GM12874 (cell line): Measurements from ENCODE around the gene SLC66A2.

Experiments used
- CTCF ChIP-seq: IDR thresholded peaks from 2 replicates; pipeline ENCODE4 v1.5.1; 2011; ENCODE audit warnings: low read depth, mild to moderate bottlenecking, control low read depth, low read length, moderate library complexity; ENCODE audit not compliant: insufficient read depth

The SLC66A2 gene

GRCh38 chr18:79916546-79917168, 34.8 kb downstream of the SLC66A2 start:
- no peak for TF ChIP-seq CTCF

GRCh38 chr18:79916128-79916494, 35.3 kb downstream of the SLC66A2 start:
- TF ChIP-seq CTCF = no peak

- no peak for TF ChIP-seq CTCF
Measured at GRCh38 chr18:79915161-79916127, 36.0 kb downstream of the SLC66A2 start.

DNA sequence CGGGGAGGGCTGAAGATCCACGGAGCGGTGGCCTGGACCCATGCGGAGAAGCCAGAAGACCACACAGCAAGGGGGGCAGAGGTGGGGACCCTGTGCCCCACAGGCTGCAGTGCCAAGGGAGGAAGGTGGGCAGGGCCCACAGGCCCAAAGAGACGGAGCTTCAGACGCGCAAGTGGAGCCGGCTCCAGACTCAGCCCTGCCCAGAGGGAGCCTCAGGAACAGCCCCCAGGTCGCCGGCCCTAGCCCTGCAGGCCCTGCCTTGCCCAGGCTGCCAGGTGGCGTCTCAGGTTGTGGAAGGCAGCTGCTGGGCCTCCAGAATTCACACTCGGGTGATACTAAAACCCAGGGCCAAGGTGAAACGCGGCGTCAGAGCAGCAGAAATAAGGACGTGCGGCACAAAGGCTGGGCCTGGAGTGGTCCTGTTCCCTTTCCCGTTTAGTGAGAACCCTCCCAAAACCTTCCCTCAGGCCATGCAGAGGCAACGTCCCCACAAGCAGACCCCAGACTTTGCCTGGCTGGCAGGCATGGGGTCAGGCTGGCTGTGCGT, 36.8 kb downstream of the SLC66A2 start:
- no peak for TF ChIP-seq CTCF

- no peak for TF ChIP-seq CTCF
Measured at GRCh38 chr18:79912994-79913831, 38.2 kb downstream of the SLC66A2 start.

- no peak for TF ChIP-seq CTCF
Measured at GRCh38 chr18:79912409-79912991, 39.0 kb downstream of the SLC66A2 start.
